Glutamatergic neuron (in vitro differentiated cells): Measurements from ENCODE around the gene OR10K1. TPM values are rescaled to one million over a fixed set of nuclear protein-coding genes. Genes with fewer than 3 reads are reported as not detected.

ENCODE experiments used
- DNase-seq: peaks from one replicate; pipeline ENCODE4 v3.0.0; 2022
- H3K27ac Mint-ChIP-seq: one replicate; pipeline ENCODE4 v1.8.0; 2020; ENCODE audit warnings: mild to moderate bottlenecking, mixed read lengths, inconsistent platforms; ENCODE audit not compliant: unreplicated experiment
- H3K27me3 Mint-ChIP-seq: one replicate; pipeline ENCODE4 v1.8.0; 2020; ENCODE audit warnings: mild to moderate bottlenecking, moderate library complexity, mixed read lengths, inconsistent platforms; ENCODE audit not compliant: unreplicated experiment
- H3K36me3 Mint-ChIP-seq: one replicate; pipeline ENCODE4 v1.8.0; 2020; ENCODE audit warnings: mild to moderate bottlenecking, mixed read lengths, inconsistent platforms; ENCODE audit not compliant: unreplicated experiment
- H3K4me1 Mint-ChIP-seq: one replicate; pipeline ENCODE4 v1.8.0; 2020; ENCODE audit warnings: mild to moderate bottlenecking, low read depth, mixed read lengths, inconsistent platforms; ENCODE audit not compliant: unreplicated experiment
- H3K4me3 Mint-ChIP-seq: one replicate; pipeline ENCODE4 v1.8.0; 2020; ENCODE audit warnings: mild to moderate bottlenecking, mixed read lengths, inconsistent platforms; ENCODE audit not compliant: unreplicated experiment
- H3K9me3 Mint-ChIP-seq: one replicate; pipeline ENCODE4 v1.8.0; 2020; ENCODE audit warnings: mild to moderate bottlenecking, moderate library complexity, mixed read lengths, inconsistent platforms; ENCODE audit not compliant: unreplicated experiment
- total RNA-seq: library from RNA; stranded (reverse); fragmentation: NEBNext Ultra II Directional; extraction: Animal tissue kit (Norgen Biotek cat#: 25700); gene quantifications from one replicate; pipeline ENCODE4 v1.2.1, GENCODE V29; 2021; ENCODE audit not compliant: unreplicated experiment
- TF ChIP-seq, protein P1 (sequence below): fragments of 200-600 bp; sonication (generic); IDR thresholded peaks from one replicate; pipeline ENCODE4 v1.5.0; 2021; ENCODE audit not compliant: partially characterized antibody, unreplicated experiment

OR10K1 gene
- total RNA-seq, 1 donor from 2014 or later, result not detected

DNA sequence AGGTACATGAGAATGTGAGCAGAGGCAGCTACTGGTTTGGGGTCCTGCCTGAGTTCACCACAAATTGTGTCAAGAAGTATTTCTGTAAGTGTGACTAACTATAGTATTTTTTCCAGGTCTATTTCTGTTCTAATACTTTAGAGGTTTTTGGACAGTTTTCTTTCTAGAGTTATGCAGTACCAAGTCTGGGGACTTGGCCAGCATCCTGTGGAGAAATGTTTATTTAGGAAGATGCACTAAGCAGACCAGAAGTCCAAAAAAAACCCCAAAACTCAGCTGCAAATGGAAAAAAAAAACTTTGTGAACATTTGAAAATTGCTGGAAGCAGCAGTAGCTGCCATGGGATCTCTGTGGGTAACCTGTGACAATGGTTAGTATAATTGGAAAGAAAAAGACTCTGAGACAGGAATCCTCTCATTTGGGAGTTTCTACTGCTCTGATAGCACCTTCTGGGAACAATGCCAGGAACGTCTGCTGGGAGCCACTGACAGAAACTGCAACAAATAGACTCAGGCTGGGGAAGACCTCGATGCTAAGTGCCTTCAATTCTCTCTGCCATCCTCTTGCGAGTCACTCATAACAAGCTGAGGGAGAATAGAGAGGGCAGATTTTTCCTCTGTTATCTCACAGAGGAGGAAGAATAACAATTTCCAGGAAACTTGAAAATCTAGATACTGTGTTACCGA is 48.0 kb downstream of the OR10K1 start:
- no peaks in the 10 kb centered on the region for H3K4me1 Mint-ChIP-seq
- H3K9me3 Mint-ChIP-seq, result no peaks in the 10 kb centered on the region
- no peak overlapping the region for H3K4me3 Mint-ChIP-seq
- H3K36me3 Mint-ChIP-seq, result no peaks in the 10 kb centered on the region
- DNase-seq, result no peak
- TF ChIP-seq, protein P1, sequence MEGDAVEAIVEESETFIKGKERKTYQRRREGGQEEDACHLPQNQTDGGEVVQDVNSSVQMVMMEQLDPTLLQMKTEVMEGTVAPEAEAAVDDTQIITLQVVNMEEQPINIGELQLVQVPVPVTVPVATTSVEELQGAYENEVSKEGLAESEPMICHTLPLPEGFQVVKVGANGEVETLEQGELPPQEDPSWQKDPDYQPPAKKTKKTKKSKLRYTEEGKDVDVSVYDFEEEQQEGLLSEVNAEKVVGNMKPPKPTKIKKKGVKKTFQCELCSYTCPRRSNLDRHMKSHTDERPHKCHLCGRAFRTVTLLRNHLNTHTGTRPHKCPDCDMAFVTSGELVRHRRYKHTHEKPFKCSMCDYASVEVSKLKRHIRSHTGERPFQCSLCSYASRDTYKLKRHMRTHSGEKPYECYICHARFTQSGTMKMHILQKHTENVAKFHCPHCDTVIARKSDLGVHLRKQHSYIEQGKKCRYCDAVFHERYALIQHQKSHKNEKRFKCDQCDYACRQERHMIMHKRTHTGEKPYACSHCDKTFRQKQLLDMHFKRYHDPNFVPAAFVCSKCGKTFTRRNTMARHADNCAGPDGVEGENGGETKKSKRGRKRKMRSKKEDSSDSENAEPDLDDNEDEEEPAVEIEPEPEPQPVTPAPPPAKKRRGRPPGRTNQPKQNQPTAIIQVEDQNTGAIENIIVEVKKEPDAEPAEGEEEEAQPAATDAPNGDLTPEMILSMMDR, result no peak
- no peaks in the 10 kb centered on the region for H3K27me3 Mint-ChIP-seq
- H3K27ac Mint-ChIP-seq, result no peak overlapping the region

DNA sequence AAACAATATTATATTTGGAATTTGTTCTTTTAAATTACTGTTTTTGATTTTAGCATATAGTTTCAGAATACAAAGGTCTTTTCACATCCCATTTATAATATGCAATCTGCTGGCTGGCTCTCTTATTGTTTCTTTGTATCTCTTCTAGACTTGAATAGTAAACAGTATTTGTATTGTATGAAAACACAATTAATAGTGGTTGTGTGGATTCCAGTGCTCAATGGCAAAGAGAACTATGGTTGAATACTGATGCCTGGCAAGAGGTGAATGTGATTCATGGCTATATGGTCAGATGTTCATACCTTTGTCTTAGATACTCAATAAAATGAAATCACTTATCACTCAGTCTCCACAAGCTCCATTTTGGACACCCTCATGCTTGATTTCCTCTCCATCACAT is 55.3 kb downstream of the OR10K1 start:
- TF ChIP-seq, protein P1, result no peak
- Mint-ChIP-seq H3K27me3 (peaks cover 1% of the 10 kb centered on the region), H3K4me3 (no peak overlapping the region), H3K27ac (no peak overlapping the region), H3K4me1 (no peaks in the 10 kb centered on the region), H3K36me3 (no peaks in the 10 kb centered on the region), H3K9me3 (no peaks in the 10 kb centered on the region)
- DNase-seq, result no peak

Other genes starting within 250 kb of the OR10K1 start
- not detected for gene CD1A, start 207.4 kb upstream of the OR10K1 start, total RNA-seq
- not detected for gene CD1C, start 171.9 kb upstream of the OR10K1 start, total RNA-seq
- not detected for gene CD1B, start 130.3 kb upstream of the OR10K1 start, total RNA-seq
- not detected for gene CD1E, start 107.9 kb upstream of the OR10K1 start, total RNA-seq
- not detected for gene OR10T2, start 62.4 kb upstream of the OR10K1 start, total RNA-seq
- not detected for gene OR10K2, start 35.6 kb upstream of the OR10K1 start, total RNA-seq
- not detected for gene OR10R2, start 10.4 kb downstream of the OR10K1 start, total RNA-seq
- not detected for gene OR6Y1, start 92.6 kb downstream of the OR10K1 start, total RNA-seq
- gene OR6P1, start 108.7 kb downstream of the OR10K1 start, total RNA-seq, result not detected
- gene OR10X1, start 118.1 kb downstream of the OR10K1 start, total RNA-seq, result not detected
- gene OR10Z1, start 143.4 kb downstream of the OR10K1 start, total RNA-seq, result not detected
- not detected for gene SPTA1, start 224.9 kb downstream of the OR10K1 start, total RNA-seq
- not detected for gene OR6K2, start 238.8 kb downstream of the OR10K1 start, total RNA-seq